GM12872 (cell line): ENCODE data around the gene NFATC2.

Experiments
- TF ChIP-seq, protein P1 (sequence below): IDR thresholded peaks from 3 replicates; pipeline ENCODE4 v1.5.1; 2011; ENCODE audit warnings: low read depth, mild to moderate bottlenecking, low read length, moderate library complexity; ENCODE audit not compliant: insufficient read depth

The NFATC2 gene

GRCh38 chr20:51514249-51514648, 28.3 kb downstream of the NFATC2 start:
- TF ChIP-seq, protein P1, sequence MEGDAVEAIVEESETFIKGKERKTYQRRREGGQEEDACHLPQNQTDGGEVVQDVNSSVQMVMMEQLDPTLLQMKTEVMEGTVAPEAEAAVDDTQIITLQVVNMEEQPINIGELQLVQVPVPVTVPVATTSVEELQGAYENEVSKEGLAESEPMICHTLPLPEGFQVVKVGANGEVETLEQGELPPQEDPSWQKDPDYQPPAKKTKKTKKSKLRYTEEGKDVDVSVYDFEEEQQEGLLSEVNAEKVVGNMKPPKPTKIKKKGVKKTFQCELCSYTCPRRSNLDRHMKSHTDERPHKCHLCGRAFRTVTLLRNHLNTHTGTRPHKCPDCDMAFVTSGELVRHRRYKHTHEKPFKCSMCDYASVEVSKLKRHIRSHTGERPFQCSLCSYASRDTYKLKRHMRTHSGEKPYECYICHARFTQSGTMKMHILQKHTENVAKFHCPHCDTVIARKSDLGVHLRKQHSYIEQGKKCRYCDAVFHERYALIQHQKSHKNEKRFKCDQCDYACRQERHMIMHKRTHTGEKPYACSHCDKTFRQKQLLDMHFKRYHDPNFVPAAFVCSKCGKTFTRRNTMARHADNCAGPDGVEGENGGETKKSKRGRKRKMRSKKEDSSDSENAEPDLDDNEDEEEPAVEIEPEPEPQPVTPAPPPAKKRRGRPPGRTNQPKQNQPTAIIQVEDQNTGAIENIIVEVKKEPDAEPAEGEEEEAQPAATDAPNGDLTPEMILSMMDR, result no peak

DNA sequence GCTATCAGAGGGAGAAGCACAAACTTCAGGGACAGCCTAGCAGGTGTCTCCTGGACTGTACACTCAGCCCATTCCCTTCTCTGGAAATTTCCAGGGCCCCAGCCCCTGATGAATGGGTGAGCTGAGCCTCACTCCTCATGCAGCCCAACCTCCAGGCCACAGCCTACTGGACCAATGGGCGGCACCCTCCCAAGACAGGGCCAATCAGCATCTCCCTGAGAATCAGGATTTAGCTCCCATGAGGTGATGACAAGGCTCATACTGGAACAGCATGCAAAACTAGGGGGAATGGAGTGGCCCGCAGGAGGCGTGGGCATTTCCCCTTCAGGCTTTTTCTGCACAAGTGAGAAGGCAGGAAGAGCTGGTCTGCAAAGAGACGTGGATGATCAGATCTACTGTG, 29.0 kb downstream of the NFATC2 start:
- TF ChIP-seq, protein P1, result no peak

DNA sequence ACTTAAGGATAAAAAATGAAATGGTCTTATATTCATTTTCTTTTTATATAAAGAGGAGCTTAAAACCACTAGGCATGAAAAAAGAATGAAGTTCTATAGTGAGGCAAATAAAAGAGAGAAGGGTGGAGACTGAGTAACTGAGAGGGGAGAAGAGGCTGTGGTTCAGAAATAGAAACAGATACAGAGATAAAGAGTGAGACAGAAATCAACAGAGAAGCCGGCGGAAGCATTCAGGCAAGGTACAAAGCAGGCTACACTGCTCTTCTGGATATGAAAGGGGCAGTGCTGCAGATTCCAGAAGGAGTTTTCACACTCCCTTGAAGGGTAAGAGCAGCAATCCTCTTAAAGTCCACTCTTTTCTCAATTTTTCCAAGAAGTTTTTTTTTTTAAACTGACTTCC, 29.9 kb downstream of the NFATC2 start:
- TF ChIP-seq, protein P1, result no peak

- TF ChIP-seq, protein P1, result no peak
These were observed 30.5 kb downstream of the NFATC2 start for GRCh38 chr20:51511861-51512619.

GRCh38 chr20:51510936-51511605, 31.4 kb downstream of the NFATC2 start:
- TF ChIP-seq, protein P1, result no peak

DNA sequence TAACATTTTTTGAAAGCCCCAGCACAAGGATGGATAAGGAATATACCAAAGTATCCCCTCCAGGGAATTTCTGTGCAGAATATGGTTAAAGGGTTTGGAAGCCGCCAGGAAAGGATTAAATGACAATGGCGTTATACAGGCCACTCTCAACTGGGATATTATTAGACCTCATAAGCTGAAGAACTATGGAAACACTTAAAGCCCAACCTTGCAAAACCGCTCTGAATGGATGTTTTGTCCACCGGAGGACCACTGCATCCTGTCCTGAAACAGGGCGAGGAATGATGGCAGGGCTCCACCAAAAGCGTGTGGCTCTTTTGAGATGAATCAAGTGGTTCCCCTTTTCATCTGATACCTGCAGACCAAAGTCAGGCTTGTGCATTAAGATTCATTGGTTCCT, 32.4 kb downstream of the NFATC2 start:
- TF ChIP-seq, protein P1, result no peak

GRCh38 chr20:51509208-51509607, 33.3 kb downstream of the NFATC2 start:
- TF ChIP-seq, protein P1, result no peak
